GM10266 (cell line): ENCODE data around the gene ZC2HC1B.

Experiments
- DNase-seq: peaks from one replicate; pipeline ENCODE4 v3.0.0; 2012; ENCODE audit errors: extremely low spot score
- TF ChIP-seq, protein P1 (sequence below): IDR thresholded peaks from 2 replicates; pipeline ENCODE4 v1.5.1; 2012; ENCODE audit warnings: mild to moderate bottlenecking, low read depth; ENCODE audit not compliant: control insufficient read depth, insufficient read depth; ENCODE audit errors: missing control alignments

ZC2HC1B gene

DNA sequence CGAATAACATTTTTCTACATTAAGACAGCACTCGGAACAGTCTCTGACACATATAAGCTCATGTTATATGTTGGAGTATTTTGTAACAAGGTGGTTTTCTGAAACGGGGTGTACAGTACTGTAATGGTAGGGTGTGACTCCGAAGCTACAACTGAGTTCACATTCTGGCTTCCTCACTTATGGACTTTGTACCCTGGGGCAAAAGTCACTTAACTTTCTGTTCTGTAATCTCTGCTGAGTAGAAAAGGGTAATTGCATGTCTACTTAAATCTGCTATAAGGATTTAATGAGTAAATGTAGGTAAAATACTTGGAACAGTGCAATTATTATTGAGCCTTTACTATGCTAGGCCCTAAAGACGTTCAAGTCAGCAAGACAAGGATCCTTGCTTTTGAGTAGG, 25.9 kb upstream of the ZC2HC1B start:
- TF ChIP-seq, protein P1, sequence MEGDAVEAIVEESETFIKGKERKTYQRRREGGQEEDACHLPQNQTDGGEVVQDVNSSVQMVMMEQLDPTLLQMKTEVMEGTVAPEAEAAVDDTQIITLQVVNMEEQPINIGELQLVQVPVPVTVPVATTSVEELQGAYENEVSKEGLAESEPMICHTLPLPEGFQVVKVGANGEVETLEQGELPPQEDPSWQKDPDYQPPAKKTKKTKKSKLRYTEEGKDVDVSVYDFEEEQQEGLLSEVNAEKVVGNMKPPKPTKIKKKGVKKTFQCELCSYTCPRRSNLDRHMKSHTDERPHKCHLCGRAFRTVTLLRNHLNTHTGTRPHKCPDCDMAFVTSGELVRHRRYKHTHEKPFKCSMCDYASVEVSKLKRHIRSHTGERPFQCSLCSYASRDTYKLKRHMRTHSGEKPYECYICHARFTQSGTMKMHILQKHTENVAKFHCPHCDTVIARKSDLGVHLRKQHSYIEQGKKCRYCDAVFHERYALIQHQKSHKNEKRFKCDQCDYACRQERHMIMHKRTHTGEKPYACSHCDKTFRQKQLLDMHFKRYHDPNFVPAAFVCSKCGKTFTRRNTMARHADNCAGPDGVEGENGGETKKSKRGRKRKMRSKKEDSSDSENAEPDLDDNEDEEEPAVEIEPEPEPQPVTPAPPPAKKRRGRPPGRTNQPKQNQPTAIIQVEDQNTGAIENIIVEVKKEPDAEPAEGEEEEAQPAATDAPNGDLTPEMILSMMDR, result no peak
- DNase-seq, result no peak

DNA sequence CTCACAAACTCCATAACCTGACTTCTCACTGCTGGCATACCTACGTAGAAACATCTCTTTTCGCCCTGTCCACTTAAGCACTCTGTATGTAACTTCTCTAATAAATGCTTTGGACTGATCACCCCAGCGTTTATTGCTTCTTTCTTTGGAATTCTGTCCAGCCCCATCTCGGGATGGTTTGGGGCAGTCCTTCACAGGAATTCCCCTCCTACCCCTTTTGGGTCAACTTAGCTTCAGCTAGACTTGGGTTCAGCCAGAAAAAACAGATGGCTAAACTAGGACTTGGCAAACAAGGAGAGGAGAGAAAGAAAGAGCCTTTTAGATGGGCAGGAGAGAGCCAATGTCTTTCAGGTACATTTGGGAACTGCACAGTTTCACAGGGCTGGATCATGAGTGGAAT, 25.1 kb upstream of the ZC2HC1B start:
- TF ChIP-seq, protein P1, result no peak
- DNase-seq, result no peak

DNA sequence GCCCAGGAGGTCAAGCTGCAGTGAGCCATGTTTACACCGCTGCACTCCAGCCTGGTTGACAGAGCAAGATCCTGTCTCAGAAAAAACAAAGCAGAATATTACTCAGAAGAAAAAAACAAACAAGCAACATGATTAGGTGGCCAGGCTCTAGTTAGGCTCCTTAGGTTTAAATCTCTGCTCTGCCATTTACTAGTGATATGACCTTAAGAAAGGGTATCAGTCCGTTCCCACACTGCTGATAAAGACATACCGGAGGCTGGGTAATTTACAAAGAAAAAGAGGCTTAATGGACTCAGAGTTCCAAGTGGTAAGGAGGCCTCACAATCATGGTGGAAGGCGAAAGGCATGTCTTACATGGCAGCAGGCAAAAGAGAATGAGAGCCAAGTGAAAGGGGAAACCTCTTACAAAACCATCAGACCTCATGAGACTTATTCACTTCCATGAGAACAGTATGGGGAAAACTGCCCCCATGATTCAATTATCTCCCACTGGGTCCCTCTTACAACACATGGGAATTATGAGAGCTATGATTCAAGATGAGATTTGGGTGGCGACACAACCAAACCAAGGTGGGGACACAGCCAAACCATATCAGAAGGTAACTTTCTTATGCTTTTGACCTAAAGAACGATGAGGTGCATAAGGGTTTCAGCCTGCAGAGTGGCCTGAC, 23.5 kb upstream of the ZC2HC1B start:
- no peak for DNase-seq
- TF ChIP-seq, protein P1, result no peak

DNA sequence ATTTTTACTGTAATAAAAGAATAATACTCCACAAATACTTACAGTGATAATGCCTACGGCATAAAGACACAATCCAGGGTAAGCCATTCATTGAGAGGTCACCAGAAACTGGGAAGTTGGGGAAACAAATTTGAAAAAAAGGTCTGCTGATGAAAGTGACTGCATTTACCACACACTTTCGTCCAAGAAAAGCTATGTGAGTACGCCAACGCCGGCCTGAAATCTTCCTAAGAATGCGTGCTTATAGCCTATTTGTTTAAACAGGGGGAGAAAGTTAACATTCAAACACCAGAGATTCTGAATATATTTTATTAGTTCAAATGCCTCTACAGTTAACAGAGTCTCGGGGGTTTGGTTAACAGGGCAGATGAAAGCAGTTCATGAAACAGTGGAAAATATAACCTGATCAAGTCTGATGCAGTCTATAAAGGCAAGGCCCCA, 21.8 kb upstream of the ZC2HC1B start:
- TF ChIP-seq, protein P1, result no peak
- peak; percentile 53 for DNase-seq

DNA sequence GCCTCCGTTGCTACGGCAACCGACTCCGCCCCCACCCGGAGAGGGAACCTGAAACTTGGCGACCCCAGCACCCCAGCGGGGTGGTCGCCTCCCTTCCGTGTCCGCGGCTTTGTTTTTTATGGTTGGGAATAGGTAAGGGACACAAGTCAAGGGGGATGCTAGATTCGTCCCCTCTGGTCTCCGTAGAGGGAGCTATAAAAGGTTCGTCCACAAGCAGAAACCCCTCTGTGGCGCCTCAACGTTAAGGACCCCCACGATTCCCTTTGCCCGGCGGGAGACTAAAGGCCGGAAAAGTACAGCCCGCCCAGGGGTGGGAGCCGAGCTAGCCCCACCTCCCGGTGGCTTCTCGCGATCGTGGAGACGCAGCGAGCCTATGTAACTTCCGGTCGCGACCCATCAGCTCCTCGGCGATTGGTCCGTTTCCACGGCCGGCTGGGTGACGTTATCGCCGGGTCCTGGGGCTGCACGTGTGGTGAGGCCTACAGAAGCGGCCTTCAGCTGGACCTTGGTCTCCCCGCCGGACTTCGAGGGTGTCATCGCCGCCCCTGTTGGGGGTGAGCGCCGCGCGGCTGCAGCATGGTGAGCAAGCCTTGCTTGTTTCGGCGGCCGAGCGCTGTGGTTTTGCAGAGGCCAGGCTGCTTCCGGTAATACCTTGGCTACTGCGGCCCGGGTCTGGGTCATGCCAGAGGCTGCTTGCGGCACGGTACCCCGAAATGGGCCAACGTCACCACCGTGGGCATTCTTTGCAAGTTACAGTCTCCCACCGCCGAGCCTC, 21.2 kb upstream of the ZC2HC1B start, which contains the start of gene LTV1:
Gene LTV1 (plus strand): TSS at position 437 of the 775 bp plus-strand sequence. CDS start 140 bp downstream, at position 577.
- TF ChIP-seq, protein P1, result no peak
- DNase-seq, result peak; percentile 94

DNA sequence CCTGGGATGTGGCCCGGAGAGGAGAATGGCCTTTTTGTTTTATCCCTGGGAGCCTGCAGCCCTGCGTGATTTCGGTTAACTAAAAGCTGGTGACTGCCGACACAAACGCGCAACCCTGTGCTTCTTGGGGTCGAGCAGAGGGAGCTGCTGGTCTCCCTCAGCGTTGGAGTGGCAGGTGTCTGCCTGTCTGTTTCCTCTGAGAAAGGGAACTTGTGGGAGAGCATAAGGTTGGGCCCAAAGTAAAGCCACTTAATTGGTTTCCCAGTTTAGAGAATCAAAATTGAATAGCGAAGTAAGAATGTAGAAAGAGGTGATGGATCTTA, 20.6 kb upstream of the ZC2HC1B start:
- TF ChIP-seq, protein P1, result no peak
- no peak for DNase-seq

DNA sequence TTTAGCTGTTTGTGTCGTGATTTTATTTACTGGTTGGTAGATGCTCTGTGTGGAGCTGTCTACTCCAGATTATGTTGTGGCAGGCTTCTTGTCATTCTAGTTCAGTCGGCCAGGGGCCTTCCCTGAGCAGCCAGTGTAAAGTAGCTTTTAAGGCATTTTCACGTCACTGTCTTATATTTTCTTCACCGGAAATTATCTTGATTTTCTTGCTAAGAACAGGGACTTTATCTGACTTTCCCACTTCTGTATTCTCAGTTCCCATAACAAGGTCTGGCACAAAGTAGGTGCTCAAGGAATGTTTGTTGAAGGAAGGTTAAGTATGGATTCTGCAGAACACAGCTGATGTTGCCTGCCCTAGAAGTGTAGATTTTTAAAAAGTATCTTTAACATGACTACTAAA, 20.3 kb upstream of the ZC2HC1B start:
- no peak for DNase-seq

More for the DNA sequence above, 20.3 kb upstream of the ZC2HC1B start:
- TF ChIP-seq, protein P1, result no peak
